SK-N-SH (cell line): Measurements from ENCODE around the gene BTBD16. TPM values are rescaled to one million over a fixed set of nuclear protein-coding genes. Genes with fewer than 3 reads are reported as not detected.

Experiments used
- CTCF ChIA-PET: fragments of 300-600, 350-600 bp; formaldehyde crosslinking; extraction: SDS; loops from one replicate; lab custom pipeline; 2021; lab: Yijun Ruan, JAX
- POLR2A ChIA-PET: fragments of 350-600 bp; sonication (Branson Sonifier 250); formaldehyde crosslinking; extraction: SDS; loops from one replicate; lab custom pipeline; 2020; ENCODE audit warnings: antibody characterized with exemption, inconsistent platforms; lab: Yijun Ruan, JAX
- DNase-seq: peaks from one replicate; pipeline ENCODE4 v3.0.0; 2012
- H2AFZ ChIP-seq: fragments of 200-600 bp; sonication (generic); 2 replicates; pipeline ENCODE4 v1.8.1; 2016; ENCODE audit warnings: antibody characterized with exemption, mild to moderate bottlenecking, low read depth
- H3F3A ChIP-seq: fragments of 200-600 bp; sonication (generic); replicated peaks from 2 replicates; pipeline ENCODE3; 2016; ENCODE audit warnings: antibody characterized with exemption, mild to moderate bottlenecking; ENCODE audit not compliant: insufficient read depth
- H3K27ac ChIP-seq, 2 experiments: fragments of 200-500 bp in 1 of 2; fragments of 200-600 bp in 1 of 2; sonication (Bioruptor generic) in 1 of 2; sonication (generic), shearing (Covaris generic) in 1 of 2; 2 replicates each; pipeline versions ENCODE4 v1.5.1 to v1.6.1; 2014 to 2016; ENCODE audit warnings: low read depth in 2 of 2, inconsistent platforms in 1 of 2, low read length in 1 of 2, mild to moderate bottlenecking in 1 of 2, mixed read lengths in 1 of 2
- H3K27me3 ChIP-seq: fragments of 200-600 bp; sonication (generic), shearing (Covaris generic); 2 replicates; pipeline ENCODE4 v1.6.1; 2016; ENCODE audit warnings: mixed run types; ENCODE audit not compliant: insufficient read depth
- H3K36me3 ChIP-seq, 2 experiments: fragments of 200-500 bp in 1 of 2; fragments of 200-600 bp in 1 of 2; sonication (Bioruptor generic) in 1 of 2; sonication (generic) in 1 of 2; replicated peaks in 1 of 2; 2 replicates each; pipeline versions ENCODE3 to v1.5.1; 2014 to 2016; ENCODE audit warnings: low read length in 1 of 2, mild to moderate bottlenecking in 1 of 2; ENCODE audit not compliant: insufficient read depth in 2 of 2, control insufficient read depth in 1 of 2
- H3K4me1 ChIP-seq, 2 experiments: fragments of 200-500 bp in 1 of 2; fragments of 200-600 bp in 1 of 2; sonication (Bioruptor generic) in 1 of 2; sonication (generic), shearing (Covaris generic) in 1 of 2; 2 replicates each; pipeline versions ENCODE4 v1.5.1 to v1.6.1; 2014 to 2016; ENCODE audit warnings: low read depth in 1 of 2, low read length in 1 of 2, mixed run types in 1 of 2; ENCODE audit not compliant: insufficient read depth in 2 of 2, control insufficient read depth in 1 of 2
- H3K4me2 ChIP-seq: fragments of 200-600 bp; sonication (generic), shearing (Covaris generic); 2 replicates; pipeline ENCODE4 v1.6.1; 2017; ENCODE audit warnings: mixed run types
- H3K4me3 ChIP-seq, 2 experiments: fragments of 200-500 bp in 1 of 2; fragments of 200-600 bp in 1 of 2; sonication (Bioruptor generic) in 1 of 2; sonication (generic), shearing (Covaris generic) in 1 of 2; 2 replicates each; pipeline versions ENCODE4 v1.5.1 to v1.8.1; 2014 to 2016; ENCODE audit warnings: low read depth in 2 of 2, inconsistent platforms in 1 of 2, low read length in 1 of 2, mild to moderate bottlenecking in 1 of 2, mixed read lengths in 1 of 2, moderate library complexity in 1 of 2
- H3K79me2 ChIP-seq: fragments of 200-600 bp; sonication (generic); 2 replicates; pipeline ENCODE4 v1.8.1; 2017; ENCODE audit warnings: mild to moderate bottlenecking; ENCODE audit not compliant: insufficient read depth
- H3K9ac ChIP-seq: fragments of 200-600 bp; sonication (generic); 2 replicates; pipeline ENCODE4 v1.6.1; 2017; ENCODE audit warnings: mixed run types
- H3K9me2 ChIP-seq: fragments of 200-600 bp; sonication (generic); 2 replicates; pipeline ENCODE4 v1.6.1; 2017; ENCODE audit warnings: mixed run types
- H3K9me3 ChIP-seq: fragments of 200-600 bp; sonication (generic); 2 replicates; pipeline ENCODE4 v1.6.1; 2017; ENCODE audit warnings: mixed run types, mild to moderate bottlenecking, moderate library complexity
- H4K20me1 ChIP-seq: fragments of 200-600 bp; sonication (generic); 2 replicates; pipeline ENCODE4 v1.6.1; 2017; ENCODE audit warnings: mild to moderate bottlenecking, mixed run types; ENCODE audit not compliant: insufficient read depth
- CHD2 ChIP-seq: fragments of 150-350 bp; IDR thresholded peaks from 2 replicates; pipeline ENCODE4 v1.6.1; 2018; ENCODE audit warnings: low read length; ENCODE audit not compliant: partially characterized antibody
- ELF1 ChIP-seq: IDR thresholded peaks from 2 replicates; pipeline ENCODE4 v1.4.0; 2012
- EP300 ChIP-seq, 2 experiments: IDR thresholded peaks; 2 replicates each; pipeline versions ENCODE4 v1.4.0 to v1.6.1; 2012; ENCODE audit warnings: borderline replicate concordance in 1 of 2, low read depth in 1 of 2, low read length in 1 of 2
- FOSL2 ChIP-seq: IDR thresholded peaks from 2 replicates; pipeline ENCODE4 v1.4.0; 2012; ENCODE audit warnings: low read depth, mild to moderate bottlenecking, moderate library complexity, borderline replicate concordance
- FOXJ3 ChIP-seq: sonication (generic); formaldehyde crosslinking; IDR thresholded peaks from 2 replicates; pipeline ENCODE4 v1.5.1; 2020; ENCODE audit warnings: mild to moderate bottlenecking, missing genetic modification reagents
- GABPA ChIP-seq: IDR thresholded peaks from 2 replicates; pipeline ENCODE4 v1.4.0; 2012; ENCODE audit warnings: low read depth, mild to moderate bottlenecking
- IRF3 ChIP-seq: fragments of 150-350 bp; IDR thresholded peaks from 2 replicates; pipeline ENCODE4 v1.6.1; 2016; ENCODE audit warnings: mild to moderate bottlenecking, low read depth, low read length
- JUND ChIP-seq: IDR thresholded peaks from 2 replicates; pipeline ENCODE4 v1.4.0; 2012
- MXI1 ChIP-seq: IDR thresholded peaks from 2 replicates; pipeline ENCODE4 v1.6.1; 2012; ENCODE audit warnings: mild to moderate bottlenecking, low read depth, low read length, improper control_type of control experiment
- NRF1 ChIP-seq: IDR thresholded peaks from 2 replicates; pipeline ENCODE4 v1.6.1; 2012; ENCODE audit warnings: low read depth, mild to moderate bottlenecking, low read length
- RAD21 ChIP-seq: IDR thresholded peaks from 2 replicates; pipeline ENCODE4 v1.6.1; 2012; ENCODE audit warnings: mild to moderate bottlenecking, low read length
- RXRA ChIP-seq: IDR thresholded peaks from 2 replicates; pipeline ENCODE4 v1.4.0; 2012; ENCODE audit warnings: low read depth, mild to moderate bottlenecking, borderline replicate concordance
- SMC3 ChIP-seq: IDR thresholded peaks from 2 replicates; pipeline ENCODE4 v1.6.1; 2012; ENCODE audit warnings: low read depth, low read length, improper control_type of control experiment
- YY1 ChIP-seq: IDR thresholded peaks from 2 replicates; pipeline ENCODE4 v1.4.0; 2012; ENCODE audit warnings: low read depth, mild to moderate bottlenecking
- WGBS: methylation state at CpG from one replicate; pipeline ENCODE4 v1.1.6; 2017; ENCODE audit warnings: low lambda C conversion rate; 5-methylcytosine and 5-hydroxymethylcytosine counted together
- polyA plus RNA-seq, 3 experiments: library from polyadenylated mRNA; depleted of rRNA; stranded (reverse); fragments of >200 nt; gene quantifications; 2 replicates each; pipeline ENCODE4 v1.2.3, GENCODE V29; 2012
- TF ChIP-seq, protein P1 (sequence below): IDR thresholded peaks from 2 replicates; pipeline ENCODE4 v1.4.0; 2012; ENCODE audit warnings: low read depth, borderline replicate concordance
- TF ChIP-seq, protein P2 (sequence below): IDR thresholded peaks from 2 replicates; pipeline ENCODE4 v1.4.0; 2012; ENCODE audit warnings: low read depth, borderline replicate concordance

The BTBD16 gene
- polyA plus RNA-seq, 1 of the 3 experiments (the other 2 are of a cell fraction), result not detected

DNA sequence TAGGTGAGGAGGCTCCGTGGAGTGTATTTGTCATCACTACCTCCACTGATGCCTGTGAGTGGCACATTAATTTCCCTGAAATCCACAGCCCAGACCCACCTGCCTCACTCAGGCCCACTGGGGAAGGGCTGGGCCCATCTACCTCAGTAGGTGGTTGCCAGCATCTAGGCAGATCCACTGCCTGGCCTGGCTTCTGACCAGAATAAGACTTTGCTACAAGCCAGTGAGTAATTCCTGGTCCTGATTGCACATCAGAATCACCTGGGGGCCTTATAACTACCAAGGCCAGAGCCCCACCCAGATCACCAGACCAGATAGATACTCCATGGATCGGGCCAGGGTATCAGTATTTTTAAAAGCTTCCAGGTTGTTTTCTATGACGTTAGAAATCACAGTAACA is 65.9 kb downstream of the BTBD16 start:
- Histone ChIP-seq H3K27ac (no peak overlapping the region), H3K9ac (no peak overlapping the region), H4K20me1 (no peaks in the 10 kb centered on the region), H2AFZ (no peak overlapping the region), H3K27me3 (no peaks in the 10 kb centered on the region), H3K4me2 (no peak overlapping the region), H3K4me1 (no peaks in the 10 kb centered on the region), H3K79me2 (no peaks in the 10 kb centered on the region), H3K36me3 (no peaks in the 10 kb centered on the region), H3K9me2 (no peaks in the 10 kb centered on the region), H3K4me3 (no peak overlapping the region), H3F3A (no peaks in the 10 kb centered on the region), H3K9me3 (no peaks in the 10 kb centered on the region)
- ChIA-PET POLR2A (no interaction called here), CTCF (no interaction called here)
- WGBS, result 76% methylated on average over 3 of the region's 3 CpGs
- DNase-seq, result no peak
- no peak for TF ChIP-seq RXRA
- TF ChIP-seq FOXJ3 (CRISPR knock-in tag), result no peak
- TF ChIP-seq EP300 (IDR thresholded peaks at IDR 0.05; ENCODE audit: borderline replicate concordance in 1 of 2, low read depth in 1 of 2, low read length in 1 of 2), result no peak
- TF ChIP-seq ELF1, result no peak
- no peak for TF ChIP-seq SMC3
- TF ChIP-seq, protein P1, sequence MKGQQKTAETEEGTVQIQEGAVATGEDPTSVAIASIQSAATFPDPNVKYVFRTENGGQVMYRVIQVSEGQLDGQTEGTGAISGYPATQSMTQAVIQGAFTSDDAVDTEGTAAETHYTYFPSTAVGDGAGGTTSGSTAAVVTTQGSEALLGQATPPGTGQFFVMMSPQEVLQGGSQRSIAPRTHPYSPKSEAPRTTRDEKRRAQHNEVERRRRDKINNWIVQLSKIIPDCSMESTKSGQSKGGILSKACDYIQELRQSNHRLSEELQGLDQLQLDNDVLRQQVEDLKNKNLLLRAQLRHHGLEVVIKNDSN, result no peak
- TF ChIP-seq RAD21, result no peak
- no peak for TF ChIP-seq JUND
- TF ChIP-seq, protein P2, sequence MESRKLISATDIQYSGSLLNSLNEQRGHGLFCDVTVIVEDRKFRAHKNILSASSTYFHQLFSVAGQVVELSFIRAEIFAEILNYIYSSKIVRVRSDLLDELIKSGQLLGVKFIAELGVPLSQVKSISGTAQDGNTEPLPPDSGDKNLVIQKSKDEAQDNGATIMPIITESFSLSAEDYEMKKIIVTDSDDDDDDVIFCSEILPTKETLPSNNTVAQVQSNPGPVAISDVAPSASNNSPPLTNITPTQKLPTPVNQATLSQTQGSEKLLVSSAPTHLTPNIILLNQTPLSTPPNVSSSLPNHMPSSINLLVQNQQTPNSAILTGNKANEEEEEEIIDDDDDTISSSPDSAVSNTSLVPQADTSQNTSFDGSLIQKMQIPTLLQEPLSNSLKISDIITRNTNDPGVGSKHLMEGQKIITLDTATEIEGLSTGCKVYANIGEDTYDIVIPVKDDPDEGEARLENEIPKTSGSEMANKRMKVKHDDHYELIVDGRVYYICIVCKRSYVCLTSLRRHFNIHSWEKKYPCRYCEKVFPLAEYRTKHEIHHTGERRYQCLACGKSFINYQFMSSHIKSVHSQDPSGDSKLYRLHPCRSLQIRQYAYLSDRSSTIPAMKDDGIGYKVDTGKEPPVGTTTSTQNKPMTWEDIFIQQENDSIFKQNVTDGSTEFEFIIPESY, result no peak
- TF ChIP-seq IRF3, result no peak
- TF ChIP-seq NRF1, result no peak
- no peak for TF ChIP-seq MXI1
- no peak for TF ChIP-seq GABPA
- no peak for TF ChIP-seq FOSL2
- no peak for TF ChIP-seq YY1
- TF ChIP-seq CHD2, result no peak
